Left renal pelvis (tissue), 4 donors: Measurements from ENCODE around the gene SPOCD1. TPM values are rescaled to one million over a fixed set of nuclear protein-coding genes. Genes with fewer than 3 reads are reported as not detected.

ENCODE experiments used
- DNase-seq, 4 donors: peaks; one replicate each; pipeline ENCODE4 v3.0.0-alpha.2; 2013; ENCODE audit warnings: low read depth in 4 of 4, low spot score in 3 of 4
- polyA plus RNA-seq, 4 donors: library from polyadenylated mRNA; unstranded; fragments of 120-200 nt; gene quantifications; one replicate each; pipeline ENCODE4 v1.2.1, GENCODE V29; 2013; ENCODE audit not compliant: insufficient read length in 4 of 4

The SPOCD1 gene
- polyA plus RNA-seq, 4 donors: 0.26 to 0.37 (median 0.35) TPM; not detected in 1

DNA sequence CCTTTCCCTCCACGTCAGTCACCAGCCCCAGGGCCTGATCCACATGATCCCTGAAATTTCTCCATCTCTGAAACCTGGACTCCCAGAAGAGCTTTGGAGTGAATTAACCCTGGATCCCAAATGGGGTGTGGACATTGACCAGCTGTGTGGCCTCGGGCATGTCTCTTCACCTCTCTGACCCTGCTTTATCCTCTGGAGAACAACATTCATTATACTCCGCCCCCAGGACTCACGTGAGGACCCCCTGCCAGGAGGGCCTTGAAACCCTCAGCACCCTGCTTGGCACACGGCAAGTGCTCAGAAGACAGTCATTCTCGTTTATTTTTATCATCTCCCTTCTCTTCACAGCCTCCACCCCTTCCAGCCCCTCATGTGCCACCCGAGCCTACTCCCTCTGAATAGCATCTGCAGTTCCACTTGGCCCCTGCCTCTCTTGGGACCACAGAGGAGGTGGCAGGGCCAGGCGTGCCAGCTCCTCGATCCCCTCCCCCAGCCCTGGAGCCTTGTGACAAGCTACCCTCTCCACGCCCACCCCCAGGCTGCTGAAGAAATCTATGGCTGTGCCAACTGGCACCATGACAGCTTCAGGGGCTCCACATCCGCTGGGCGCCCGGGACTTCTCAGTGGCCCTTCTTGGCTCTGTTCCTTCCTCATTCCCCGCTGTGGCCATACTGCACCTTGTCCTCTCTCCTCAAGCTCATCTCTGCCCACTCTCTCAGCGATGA lies 69.7 kb downstream of the SPOCD1 start:
- DNase-seq: no peak

DNA sequence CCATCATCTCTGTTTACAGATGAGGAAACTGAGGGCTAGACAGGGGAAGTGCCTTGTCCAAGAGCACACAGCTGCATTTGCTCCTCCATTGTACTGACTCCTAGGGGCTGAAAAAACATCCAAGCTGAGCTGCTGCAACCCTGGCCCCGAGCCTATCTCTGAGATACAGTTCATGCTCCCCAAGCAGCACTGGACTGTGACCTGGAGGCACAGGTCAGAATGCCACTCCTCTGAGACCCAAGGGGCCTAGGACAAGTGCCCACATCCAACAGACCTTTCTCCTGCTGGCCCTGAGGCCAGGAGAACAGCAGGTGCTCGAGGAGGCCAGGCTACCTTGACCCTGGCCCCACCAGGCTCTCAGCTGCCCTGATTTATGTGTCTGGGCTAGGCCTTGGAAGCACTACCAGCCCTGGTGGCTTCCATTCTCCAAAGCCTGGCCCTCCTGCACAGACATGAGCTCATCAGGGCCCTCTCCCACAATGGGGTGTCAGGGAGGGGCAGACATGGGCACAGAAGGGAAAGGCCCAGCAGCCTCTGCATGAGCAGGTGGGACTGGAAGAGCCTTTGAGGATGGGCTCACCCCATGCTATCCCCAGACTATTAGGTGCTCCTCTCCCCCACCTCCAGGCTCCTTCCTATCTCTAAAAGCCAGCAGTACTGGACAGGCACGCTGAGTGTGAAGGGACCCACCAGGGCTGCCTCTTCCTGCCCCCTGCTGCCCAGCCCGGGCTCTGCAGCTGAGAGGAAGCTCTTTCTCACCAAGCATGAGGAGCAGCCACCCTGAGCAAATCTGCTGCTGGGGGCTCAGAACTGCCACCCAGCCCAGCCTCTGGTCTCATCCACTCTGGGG lies 70.5 kb downstream of the SPOCD1 start:
- DNase-seq: no peak

DNA sequence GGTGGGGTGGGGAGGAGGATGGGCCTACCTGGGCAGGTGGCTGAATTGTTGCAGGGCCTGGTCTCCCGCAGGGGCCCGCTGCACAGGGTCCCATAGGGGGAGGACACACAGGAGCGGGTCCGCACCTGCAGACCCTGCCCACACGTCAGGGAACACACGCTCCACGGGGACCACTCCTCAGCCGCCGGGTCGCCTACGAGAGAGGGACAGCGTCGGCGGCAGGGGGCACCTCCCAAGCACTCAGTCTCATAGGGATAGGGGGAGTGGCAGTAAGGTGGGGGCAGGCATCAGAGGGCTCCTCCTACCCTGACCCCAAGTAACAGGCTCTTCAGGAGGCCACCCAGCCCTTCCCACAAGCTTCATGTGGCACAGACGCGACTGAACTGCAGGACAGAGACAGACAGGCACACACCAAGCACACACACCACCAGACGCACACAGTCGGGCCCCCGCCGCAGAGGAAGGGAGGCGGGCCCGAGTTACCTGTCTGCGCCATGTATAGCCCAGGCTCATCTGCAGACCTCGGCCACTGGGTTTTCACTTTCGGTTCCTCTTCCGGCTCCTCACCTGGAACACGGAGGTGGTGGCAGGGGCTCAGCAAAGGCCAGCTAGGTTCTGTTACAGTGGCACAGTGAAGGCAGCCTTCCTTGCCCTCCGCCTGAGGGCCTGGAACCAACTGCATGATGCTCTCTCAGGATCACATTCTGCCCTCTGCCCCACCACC lies 71.5 kb downstream of the SPOCD1 start:
- no peak for DNase-seq

DNA sequence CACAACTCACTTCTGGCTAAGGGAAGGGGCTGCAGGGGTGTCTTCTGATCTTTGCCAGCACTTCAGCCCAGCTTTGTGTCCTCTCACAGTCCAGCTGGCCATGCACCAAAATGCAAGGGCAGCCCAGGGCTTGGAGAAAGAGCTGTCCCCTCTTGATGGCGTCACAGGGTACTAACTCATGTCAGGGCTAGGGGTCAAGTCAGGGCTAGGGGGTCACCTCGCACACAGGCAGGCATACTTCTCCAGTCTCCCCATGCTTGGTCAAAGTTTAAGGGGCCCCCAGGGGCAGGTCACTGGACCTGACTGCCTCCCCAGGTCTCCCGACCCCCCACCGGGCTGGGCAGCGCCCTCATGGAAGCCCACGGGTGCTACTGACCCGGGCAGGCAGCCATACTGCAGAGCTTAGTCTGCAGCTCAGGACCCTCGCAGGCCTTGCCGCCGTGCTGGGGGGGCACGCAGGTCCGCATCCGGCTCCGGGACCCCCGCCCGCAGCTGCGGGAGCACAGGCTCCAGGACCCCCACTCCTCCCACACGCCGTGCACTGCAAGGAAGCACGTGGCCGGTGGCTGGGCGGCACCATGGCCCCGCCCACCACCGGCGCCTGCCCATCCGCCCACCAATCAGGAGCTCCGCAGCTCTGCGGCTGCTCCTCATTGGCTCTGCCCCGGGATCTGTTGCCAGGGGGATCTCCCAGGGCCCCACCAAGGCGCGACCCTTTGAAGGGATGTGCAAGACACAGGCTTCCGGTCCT lies 73.2 kb downstream of the SPOCD1 start:
- no peak for DNase-seq

Other genes starting within 250 kb of the SPOCD1 start
- gene TINAGL1, start 239.5 kb downstream of the SPOCD1 start, polyA plus RNA-seq: 10 to 100 TPM; 10.3 to 55.4 (median 39.6) TPM
- under 1 TPM; 0.09 to 0.19 (median 0.17) TPM for gene HCRTR1, start 198.3 kb downstream of the SPOCD1 start, polyA plus RNA-seq
- 10 to 100 TPM; 57.0 to 77.3 (median 75.9) TPM for gene PEF1, start 171.1 kb downstream of the SPOCD1 start, polyA plus RNA-seq
- 100 to 1,000 TPM in 1 of 4 donors, 10 to 100 TPM in 3; 41.0 to 284 (median 54.4) TPM for gene COL16A1, start 112.0 kb downstream of the SPOCD1 start, polyA plus RNA-seq
- 10 to 100 TPM; 12.0 to 26.6 (median 15.8) TPM for gene ADGRB2, start 51.7 kb downstream of the SPOCD1 start, polyA plus RNA-seq
- gene PTP4A2, start 122.3 kb upstream of the SPOCD1 start, polyA plus RNA-seq: 100 to 1,000 TPM; 195 to 284 (median 263) TPM
- gene KHDRBS1, start 197.8 kb upstream of the SPOCD1 start, polyA plus RNA-seq: 100 to 1,000 TPM; 234 to 302 (median 251) TPM